Large intestine (tissue), 3 donors: ENCODE results near the gene ELP5. TPM values are rescaled to one million over a fixed set of nuclear protein-coding genes. Genes with fewer than 3 reads are reported as not detected.
A peak's percentile ranks its signal among the peaks of the same experiment; 100 is the strongest.

Experiments used
- DNase-seq, 2 donors: peaks; one replicate each; pipeline versions ENCODE4 v3.0.0 to v3.0.0-alpha.2; 2013
- H3K27ac ChIP-seq: one replicate; pipeline ENCODE4 v1.5.1; 2013; ENCODE audit warnings: low read length
- H3K27me3 ChIP-seq: 2 replicates; pipeline ENCODE4 v1.6.1; 2013; ENCODE audit warnings: low read length; ENCODE audit not compliant: control insufficient read depth, insufficient read depth
- H3K36me3 ChIP-seq: 2 replicates; pipeline ENCODE4 v1.6.1; 2013; ENCODE audit warnings: low read length; ENCODE audit not compliant: control insufficient read depth, insufficient read depth
- H3K4me1 ChIP-seq: one replicate; pipeline ENCODE4 v1.6.1; 2013; ENCODE audit warnings: low read length; ENCODE audit not compliant: control insufficient read depth, insufficient read depth
- H3K4me3 ChIP-seq: one replicate; pipeline ENCODE4 v1.5.1; 2013; ENCODE audit warnings: low read length
- H3K9me3 ChIP-seq: one replicate; pipeline ENCODE4 v1.6.1; 2013; ENCODE audit warnings: mild to moderate bottlenecking, low read depth, low read length, moderate library complexity; ENCODE audit not compliant: control insufficient read depth
- WGBS: methylation state at CpG from one replicate; pipeline ENCODE4 v1.1.5; 2013; ENCODE audit warnings: low lambda C conversion rate; ENCODE audit not compliant: insufficient coverage; 5-methylcytosine and 5-hydroxymethylcytosine counted together
- polyA plus RNA-seq: library from polyadenylated mRNA; unstranded; fragments of 120-200 nt; gene quantifications from one replicate; pipeline ENCODE4 v1.2.1, GENCODE V29; 2013

ELP5 gene
- polyA plus RNA-seq, 1 donor = 45.8 TPM

DNA sequence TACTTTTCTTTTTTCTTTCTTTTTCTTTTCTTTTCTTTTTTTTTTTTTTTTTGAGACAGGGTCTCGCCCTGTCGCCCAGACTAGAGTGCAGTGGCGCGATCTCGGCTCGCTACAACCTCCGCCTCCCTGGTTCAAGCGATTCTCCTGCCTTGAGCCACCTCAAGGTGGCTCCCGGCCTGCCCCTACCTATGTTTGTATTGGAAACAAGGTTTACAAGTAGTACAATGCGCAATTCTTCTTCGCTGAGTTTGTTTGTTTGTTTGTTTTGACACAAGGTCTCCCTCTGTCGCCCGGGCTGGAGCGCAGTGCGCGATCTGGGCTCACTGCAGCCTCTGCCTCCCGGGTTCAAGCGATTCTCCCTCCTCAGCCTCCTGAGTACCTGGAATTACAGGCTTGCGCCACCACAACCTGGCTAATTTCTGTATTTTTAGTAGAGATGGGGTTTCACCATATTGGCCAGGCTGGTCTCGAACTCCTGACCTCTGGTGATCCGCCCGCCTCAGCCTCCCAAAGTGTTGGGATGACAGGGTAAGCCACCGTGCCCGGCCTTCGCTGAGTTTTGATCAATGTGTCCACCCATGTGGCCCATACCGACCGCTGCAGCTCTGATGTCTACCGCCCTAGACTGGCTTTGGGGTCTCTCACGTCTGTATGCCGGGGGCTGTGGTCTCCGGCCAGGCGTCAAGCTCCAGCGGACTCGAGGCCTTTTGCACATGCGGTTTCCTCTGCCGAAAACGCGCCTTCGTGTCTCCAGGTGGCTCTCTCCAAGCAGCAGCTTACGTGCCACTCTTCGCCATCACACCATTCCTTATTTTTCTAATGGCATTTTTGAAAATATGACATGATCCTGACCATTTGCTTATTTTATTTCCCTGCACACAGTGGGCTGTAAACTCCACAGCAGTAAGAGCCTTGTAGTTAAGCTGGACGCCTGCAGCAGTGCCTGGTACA lies 43.5 kb downstream of the ELP5 start:
- H3K27ac ChIP-seq = no peak overlapping the region
- H3K4me3 ChIP-seq = peak overlapping the region; percentile 31
- no CpG with 5 or more reads among the region's 42 CpGs for WGBS

DNA sequence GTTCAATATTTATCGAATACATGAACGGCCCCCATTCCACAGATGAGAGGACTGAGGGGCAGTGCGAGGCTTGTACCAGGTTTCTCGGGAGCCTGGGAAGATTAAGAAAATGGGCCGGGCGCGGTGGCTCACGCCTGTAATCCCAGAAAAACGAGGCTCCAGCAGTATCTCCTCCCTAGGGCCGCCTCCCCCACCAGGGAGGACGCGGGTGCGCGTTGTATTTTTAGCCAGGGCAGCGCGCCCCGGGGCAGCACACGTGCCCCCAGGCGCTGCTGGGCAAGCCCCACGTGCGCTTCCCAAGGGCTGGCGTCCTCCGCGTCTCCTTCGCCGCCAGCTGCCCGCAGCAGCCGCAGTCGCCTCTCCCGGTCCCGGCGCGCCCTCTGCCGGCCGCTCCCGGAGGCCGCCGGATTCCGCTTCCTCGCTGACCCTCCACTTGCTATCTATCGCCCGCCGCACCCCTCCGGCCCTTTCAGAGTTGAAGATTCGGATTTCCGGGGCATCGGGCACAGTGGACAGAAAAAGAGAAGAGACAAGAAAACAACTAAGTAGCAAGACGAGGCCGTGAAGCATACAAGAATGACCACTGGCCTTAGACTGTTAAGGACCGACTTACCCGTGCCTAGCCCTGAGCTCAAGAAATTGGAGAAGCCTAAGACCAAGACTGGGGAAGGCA lies 44.3 kb downstream of the ELP5 start:
- Histone ChIP-seq H3K27me3 (peaks cover 34% of the 10 kb centered on the region), H3K27ac (no peak overlapping the region)

More for the DNA sequence above, 43.5 kb downstream of the ELP5 start:
- DNase-seq = no peak
- peaks cover 6% of the 10 kb centered on the region for H3K9me3 ChIP-seq
- no peaks in the 10 kb centered on the region for H3K36me3 ChIP-seq
- peaks cover 34% of the 10 kb centered on the region for H3K4me1 ChIP-seq
- peaks cover 37% of the 10 kb centered on the region for H3K27me3 ChIP-seq

GRCh38 chr17:7304179-7304578 lies 52.2 kb downstream of the ELP5 start:
- Histone ChIP-seq H3K36me3 (no peaks in the 10 kb centered on the region), H3K9me3 (no peaks in the 10 kb centered on the region), H3K27ac (no peak overlapping the region), H3K4me1 (peaks cover 3% of the 10 kb centered on the region), H3K27me3 (no peaks in the 10 kb centered on the region), H3K4me3 (no peak overlapping the region)
- no peak for DNase-seq
- WGBS = 97% methylated on average over 5 of the region's 7 CpGs

More for the DNA sequence above, 44.3 kb downstream of the ELP5 start:
- H3K9me3 ChIP-seq = peaks cover 6% of the 10 kb centered on the region
- peaks cover 34% of the 10 kb centered on the region for H3K4me1 ChIP-seq
- no peak overlapping the region for H3K4me3 ChIP-seq
- peak; percentile 71 to 74 for DNase-seq
- no CpG with 5 or more reads among the region's 51 CpGs for WGBS
- H3K36me3 ChIP-seq = no peaks in the 10 kb centered on the region

DNA sequence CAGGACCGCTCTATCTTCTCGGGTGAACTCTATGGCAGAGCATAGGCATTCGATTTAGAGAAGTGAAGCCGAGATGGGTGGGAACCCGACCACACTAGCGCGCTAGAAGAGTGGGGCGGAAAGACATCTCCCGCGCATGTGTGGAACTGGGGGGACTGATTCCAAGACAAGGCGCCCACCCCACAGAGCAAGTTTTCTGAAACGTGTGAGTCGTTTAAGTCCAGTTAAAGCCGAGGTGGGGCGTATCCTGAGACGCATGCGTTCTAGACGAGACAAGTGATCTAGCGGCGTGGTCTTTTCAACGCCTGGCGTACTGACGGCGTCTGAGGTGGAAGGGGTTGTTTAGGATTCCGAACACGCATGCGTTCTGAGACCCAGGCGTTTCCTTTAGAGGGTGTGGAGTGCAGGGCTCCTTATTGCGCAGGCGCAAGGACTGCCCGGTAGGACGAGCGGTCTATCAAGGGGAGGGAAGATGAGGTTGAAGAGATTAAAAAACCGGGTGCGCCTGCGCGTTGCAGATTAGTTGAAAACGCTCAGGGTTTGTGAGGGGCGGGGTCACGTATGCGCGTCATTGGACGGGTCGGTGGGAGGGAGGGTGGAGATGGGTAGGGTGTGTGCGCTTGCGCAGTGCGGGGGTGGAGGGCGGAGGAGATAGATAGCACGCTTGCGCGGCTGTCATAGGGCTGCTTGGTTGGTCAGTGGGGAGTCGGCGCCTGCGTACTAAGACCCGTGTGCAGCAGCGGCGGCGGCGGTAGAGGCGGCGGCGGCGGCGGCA lies 55.1 kb downstream of the ELP5 start, which contains the start of gene EIF5A:
TSS of gene EIF5A (plus strand) at position 718 of the 775 bp plus-strand sequence. CDS start 2,008 bp downstream, outside the sequence.
- peaks cover 13% of the 10 kb centered on the region for H3K4me1 ChIP-seq
- peak within 1 kb of the TSS; percentile 97 for H3K27ac ChIP-seq
- H3K36me3 ChIP-seq = peaks cover 24% of the 10 kb centered on the region
- no peaks in the 10 kb centered on the region for H3K27me3 ChIP-seq
- WGBS = no CpG with 5 or more reads among the region's 64 CpGs
- H3K4me3 ChIP-seq = peak within 1 kb of the TSS; percentile 94
- no peaks in the 10 kb centered on the region for H3K9me3 ChIP-seq
- peak; percentile 100 for DNase-seq

GRCh38 chr17:7307686-7308624 lies 55.9 kb downstream of the ELP5 start:
- peak; percentile 48 to 54 for DNase-seq
- peak overlapping the region; percentile 94 for H3K4me3 ChIP-seq
- peaks cover 32% of the 10 kb centered on the region for H3K36me3 ChIP-seq
- no peaks in the 10 kb centered on the region for H3K27me3 ChIP-seq
- WGBS = no CpG with 5 or more reads among the region's 104 CpGs
- H3K9me3 ChIP-seq = no peaks in the 10 kb centered on the region
- H3K4me1 ChIP-seq = peaks cover 13% of the 10 kb centered on the region
- H3K27ac ChIP-seq = peak overlapping the region; percentile 97

DNA sequence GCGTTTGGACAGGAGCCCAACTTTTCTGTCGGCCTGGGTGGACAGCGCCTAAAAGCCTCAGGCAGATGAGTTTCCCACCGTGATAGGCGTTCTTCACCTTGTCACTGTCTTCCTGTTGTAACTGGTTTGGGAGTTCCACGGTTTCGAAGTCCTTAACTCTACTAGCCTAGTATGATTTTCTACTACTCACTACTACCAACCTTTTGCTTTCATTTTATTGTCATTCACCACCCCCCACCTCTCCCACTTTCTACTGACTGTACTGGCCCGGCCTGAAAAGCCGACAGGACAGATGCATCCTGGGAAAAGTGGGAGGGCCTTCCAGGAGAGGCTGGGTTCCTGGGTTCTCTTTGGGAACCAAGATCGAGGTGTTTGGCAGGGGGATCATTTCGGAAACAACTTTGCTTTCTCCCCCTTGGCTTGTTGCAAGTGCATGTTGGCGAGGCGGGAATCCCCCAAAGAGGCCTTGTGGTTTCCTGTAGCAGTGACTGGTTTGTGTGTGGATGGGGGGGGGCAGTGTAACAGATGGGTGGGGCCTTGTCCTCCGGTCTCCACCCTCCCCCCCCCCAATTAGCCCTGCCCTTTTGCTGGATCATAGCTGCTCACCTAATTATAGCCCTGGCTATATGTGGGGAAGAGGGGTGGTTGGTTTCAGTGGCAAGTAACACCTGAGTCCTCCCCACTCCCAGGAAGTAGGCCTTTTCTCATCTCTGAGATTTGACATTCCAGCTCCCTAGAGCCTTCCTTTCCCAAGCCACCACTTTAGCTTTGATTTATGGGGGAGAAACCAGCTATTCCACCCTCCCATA lies 56.8 kb downstream of the ELP5 start:
- H3K4me1 ChIP-seq = peaks cover 13% of the 10 kb centered on the region
- H3K27me3 ChIP-seq = no peaks in the 10 kb centered on the region
- peaks cover 41% of the 10 kb centered on the region for H3K36me3 ChIP-seq

More for the DNA sequence above, 56.8 kb downstream of the ELP5 start:
- 0% methylated on average over 2 of the region's 14 CpGs for WGBS
- DNase-seq = peak; percentile 78 to 89
- H3K27ac ChIP-seq = peak overlapping the region; percentile 97
- H3K9me3 ChIP-seq = no peaks in the 10 kb centered on the region
- H3K4me3 ChIP-seq = peak overlapping the region; percentile 94

Other genes with a start within 250 kb of the ELP5 start
- 244 TPM for gene RNASEK, start 239.6 kb upstream of the ELP5 start, polyA plus RNA-seq
- 7.2 TPM for gene BCL6B, start 229.2 kb upstream of the ELP5 start, polyA plus RNA-seq
- 16.9 TPM for gene SLC16A13, start 216.2 kb upstream of the ELP5 start, polyA plus RNA-seq
- 0.94 TPM for gene SLC16A11, start 208.1 kb upstream of the ELP5 start, polyA plus RNA-seq
- 9.7 TPM for gene CLEC10A, start 172.0 kb upstream of the ELP5 start, polyA plus RNA-seq
- gene ASGR2, start 137.4 kb upstream of the ELP5 start, polyA plus RNA-seq = 0.40 TPM
- 5.7 TPM for gene ASGR1, start 72.8 kb upstream of the ELP5 start, polyA plus RNA-seq
- 16.7 TPM for gene DLG4, start 32.4 kb upstream of the ELP5 start, polyA plus RNA-seq
- gene ACADVL, start 32.3 kb upstream of the ELP5 start, polyA plus RNA-seq = 490 TPM
- gene DVL2, start 17.7 kb upstream of the ELP5 start, polyA plus RNA-seq = 44.5 TPM
- gene PHF23, start 12.8 kb upstream of the ELP5 start, polyA plus RNA-seq = 45.4 TPM
- gene GABARAP, start 9.8 kb upstream of the ELP5 start, polyA plus RNA-seq = 724 TPM
- gene CTDNEP1, start 481 bp upstream of the ELP5 start, polyA plus RNA-seq = 124 TPM
- 250 TPM for gene CLDN7, start 10.3 kb downstream of the ELP5 start, polyA plus RNA-seq
- gene SLC2A4, start 29.5 kb downstream of the ELP5 start, polyA plus RNA-seq = 1.1 TPM
- gene YBX2, start 42.4 kb downstream of the ELP5 start, polyA plus RNA-seq = 2.8 TPM
- gene EIF5A, start 55.4 kb downstream of the ELP5 start, polyA plus RNA-seq = 263 TPM
- 53.0 TPM for gene GPS2, start 63.1 kb downstream of the ELP5 start, polyA plus RNA-seq
- 28.7 TPM for gene NEURL4, start 77.1 kb downstream of the ELP5 start, polyA plus RNA-seq
- gene ACAP1, start 84.3 kb downstream of the ELP5 start, polyA plus RNA-seq = 12.2 TPM
- gene KCTD11, start 99.9 kb downstream of the ELP5 start, polyA plus RNA-seq = 8.2 TPM
- gene TMEM95, start 102.9 kb downstream of the ELP5 start, polyA plus RNA-seq = 0.04 TPM
- 7.4 TPM for gene TNK1, start 128.9 kb downstream of the ELP5 start, polyA plus RNA-seq
- gene PLSCR3, start 142.3 kb downstream of the ELP5 start, polyA plus RNA-seq = 16.9 TPM
- gene TMEM256, start 151.9 kb downstream of the ELP5 start, polyA plus RNA-seq = 187 TPM
- gene NLGN2, start 155.6 kb downstream of the ELP5 start, polyA plus RNA-seq = 12.9 TPM
- gene SPEM1, start 168.1 kb downstream of the ELP5 start, polyA plus RNA-seq = not detected
- gene SPEM2, start 173.4 kb downstream of the ELP5 start, polyA plus RNA-seq = not detected
- gene SPEM3, start 176.6 kb downstream of the ELP5 start, polyA plus RNA-seq = not detected
- gene TMEM102, start 183.2 kb downstream of the ELP5 start, polyA plus RNA-seq = 7.5 TPM
- gene FGF11, start 187.3 kb downstream of the ELP5 start, polyA plus RNA-seq = 1.3 TPM
- 7.4 TPM for gene CHRNB1, start 192.8 kb downstream of the ELP5 start, polyA plus RNA-seq
- gene ZBTB4, start 227.4 kb downstream of the ELP5 start, polyA plus RNA-seq = 65.6 TPM
- 0.52 TPM for gene SLC35G6, start 229.2 kb downstream of the ELP5 start, polyA plus RNA-seq
- gene POLR2A, start 232.2 kb downstream of the ELP5 start, polyA plus RNA-seq = 98.7 TPM